GM23338 (cell line): Measurements from ENCODE around the gene SLC45A3. TPM values are rescaled to one million over a fixed set of nuclear protein-coding genes. Genes with fewer than 3 reads are reported as not detected.
A peak's percentile ranks its signal among the peaks of the same experiment; 100 is the strongest.

ENCODE experiments used
- ATAC-seq: fragments of 200-7000 bp; cut with Tn5 transposase; 3 replicates; pipeline ENCODE4 v1.9.1; 2020
- DNase-seq: peaks from one replicate; pipeline ENCODE4 v3.0.0-alpha.2; 2015; ENCODE audit warnings: low spot score
- H2AFZ ChIP-seq: fragments of 200-600 bp; sonication (generic); 2 replicates; pipeline ENCODE4 v1.8.0; 2016; ENCODE audit warnings: antibody characterized with exemption, mild to moderate bottlenecking, moderate library complexity
- H3F3A ChIP-seq: fragments of 200-600 bp; sonication (generic); replicated peaks from 2 replicates; pipeline ENCODE4 v1.8.0; 2017; ENCODE audit warnings: antibody characterized with exemption, mixed run types, low read depth
- H3K27ac ChIP-seq: fragments of 200-600 bp; sonication (generic); 2 replicates; pipeline ENCODE4 v1.6.1; 2016; ENCODE audit warnings: low read depth
- H3K27me3 ChIP-seq: fragments of 200-600 bp; sonication (generic); 2 replicates; pipeline ENCODE4 v1.8.0; 2016; ENCODE audit warnings: mild to moderate bottlenecking, mixed run types, moderate library complexity; ENCODE audit not compliant: insufficient read depth
- H3K36me3 ChIP-seq: fragments of 200-600 bp; sonication (generic); 2 replicates; pipeline ENCODE4 v1.8.0; 2016; ENCODE audit warnings: mild to moderate bottlenecking; ENCODE audit not compliant: insufficient read depth
- H3K4me1 ChIP-seq: fragments of 200-600 bp; sonication (generic); 2 replicates; pipeline ENCODE4 v1.8.0; 2016; ENCODE audit warnings: mild to moderate bottlenecking, moderate library complexity; ENCODE audit not compliant: insufficient read depth
- H3K4me2 ChIP-seq: fragments of 200-600 bp; sonication (generic); 2 replicates; pipeline ENCODE4 v1.7.1; 2017; ENCODE audit warnings: mixed run types
- H3K4me3 ChIP-seq: fragments of 200-600 bp; sonication (generic); 2 replicates; pipeline ENCODE4 v1.6.1; 2016; ENCODE audit warnings: mixed run types
- H3K79me2 ChIP-seq: fragments of 200-600 bp; sonication (generic); replicated peaks from 2 replicates; pipeline ENCODE4 v1.8.0; 2017; ENCODE audit warnings: mild to moderate bottlenecking; ENCODE audit not compliant: insufficient read depth
- H3K9me2 ChIP-seq: fragments of 200-600 bp; sonication (generic); 2 replicates; pipeline ENCODE4 v1.8.0; 2017; ENCODE audit not compliant: insufficient read depth
- H4K20me1 ChIP-seq: fragments of 200-600 bp; sonication (generic); replicated peaks from 2 replicates; pipeline ENCODE4 v1.8.0; 2017; ENCODE audit warnings: mild to moderate bottlenecking; ENCODE audit not compliant: insufficient read depth
- H3K27ac Mint-ChIP-seq: 2 replicates; pipeline ENCODE4 v1.8.0; 2020; ENCODE audit warnings: inconsistent platforms, mild to moderate bottlenecking, moderate library complexity, mixed read lengths
- H3K27me3 Mint-ChIP-seq: 3 replicates; pipeline ENCODE4 v1.8.0; 2022; ENCODE audit warnings: low read depth, mild to moderate bottlenecking, moderate library complexity, mixed read lengths, inconsistent platforms; ENCODE audit not compliant: insufficient read depth, poor library complexity
- H3K36me3 Mint-ChIP-seq: 3 replicates; pipeline ENCODE4 v1.8.0; 2021; ENCODE audit warnings: low read depth, mild to moderate bottlenecking, inconsistent platforms, moderate library complexity, mixed read lengths
- H3K4me1 Mint-ChIP-seq: 3 replicates; pipeline ENCODE4 v1.8.0; 2020; ENCODE audit warnings: mild to moderate bottlenecking, inconsistent platforms, mixed read lengths
- H3K4me3 Mint-ChIP-seq: 3 replicates; pipeline ENCODE4 v1.8.0; 2021; ENCODE audit warnings: moderate library complexity, mild to moderate bottlenecking, inconsistent platforms, mixed read lengths
- H3K9me3 Mint-ChIP-seq: 3 replicates; pipeline ENCODE4 v1.8.0; 2020; ENCODE audit warnings: moderate library complexity, mild to moderate bottlenecking, inconsistent platforms, mixed read lengths
- CREB1 ChIP-seq: fragments of 250-450 bp; sonication (Bioruptor Pico); IDR thresholded peaks from 2 replicates; pipeline ENCODE4 v1.5.0; 2020; ENCODE audit warnings: low read depth, mild to moderate bottlenecking, moderate library complexity
- EZH2 ChIP-seq: fragments of 200-600 bp; sonication (generic); IDR thresholded peaks from one replicate; pipeline ENCODE4 v1.8.0; 2017; ENCODE audit warnings: antibody characterized with exemption, mild to moderate bottlenecking, low read depth; ENCODE audit not compliant: unreplicated experiment
- EZH2phosphoT487 ChIP-seq: fragments of 200-600 bp; sonication (generic); IDR thresholded peaks from one replicate; pipeline ENCODE4 v1.8.1; 2018; ENCODE audit warnings: antibody characterized with exemption; ENCODE audit not compliant: unreplicated experiment
- JUNB ChIP-seq: IDR thresholded peaks from one replicate; pipeline ENCODE4 v1.6.1; 2016; ENCODE audit warnings: antibody characterized with exemption; ENCODE audit not compliant: unreplicated experiment
- NANOG ChIP-seq: IDR thresholded peaks from 2 replicates; pipeline ENCODE4 v1.6.1; 2016; ENCODE audit warnings: antibody characterized with exemption, borderline replicate concordance
- POLR2AphosphoS5 ChIP-seq: IDR thresholded peaks from 2 replicates; pipeline ENCODE4 v1.6.1; 2016; ENCODE audit warnings: antibody characterized with exemption, low read depth
- STAT1 ChIP-seq: IDR thresholded peaks from one replicate; pipeline ENCODE4 v1.6.1; 2016; ENCODE audit warnings: antibody characterized with exemption; ENCODE audit not compliant: unreplicated experiment
- ZNF114 ChIP-seq: fragments of 250-450 bp; sonication (Bioruptor Pico); IDR thresholded peaks from 2 replicates; pipeline ENCODE4 v1.5.0; 2020; ENCODE audit warnings: mild to moderate bottlenecking, moderate library complexity
- ZNF331 ChIP-seq: fragments of 250-450 bp; sonication (Bioruptor Pico); IDR thresholded peaks from 2 replicates; pipeline ENCODE4 v1.5.0; 2020; ENCODE audit warnings: low read depth, mild to moderate bottlenecking, moderate library complexity
- polyA plus RNA-seq: library from polyadenylated mRNA; unstranded; fragments of >200 nt; fragmentation: Nextera tagmentation; extraction: Ambion mirVana; gene quantifications from 2 replicates; pipeline ENCODE4 v1.2.1, GENCODE V29; 2016
- total RNA-seq: library from RNA; depleted of rRNA; stranded (reverse); fragments of >200 nt; shearing (Covaris generic); gene quantifications from 2 replicates; pipeline ENCODE4 v1.2.3, GENCODE V29; 2014
- TF ChIP-seq, protein P1 (sequence below), 2 experiments: fragments of 200-600 bp in 1 of 2; sonication (generic) in 1 of 2; conservative IDR thresholded peaks; 2 replicates each; pipeline versions ENCODE4 v1.5.1 to v1.6.1; 2016 to 2017; ENCODE audit warnings: antibody characterized with exemption in 2 of 2, low read depth in 2 of 2, mild to moderate bottlenecking in 2 of 2, moderate library complexity in 1 of 2
- TF ChIP-seq, protein P2 (sequence below): IDR thresholded peaks from one replicate; pipeline ENCODE4 v1.6.1; 2018; ENCODE audit warnings: antibody characterized with exemption; ENCODE audit not compliant: unreplicated experiment
- TF ChIP-seq, protein P3 (sequence below): fragments of 250-450 bp; sonication (Bioruptor Pico); IDR thresholded peaks from 2 replicates; pipeline ENCODE4 v1.5.0; 2020; ENCODE audit warnings: mild to moderate bottlenecking, moderate library complexity
- TF ChIP-seq, protein P4 (sequence below): IDR thresholded peaks from 2 replicates; pipeline ENCODE4 v1.6.1; 2016; ENCODE audit warnings: antibody characterized with exemption

SLC45A3 gene
- total and polyA plus RNA-seq, 2 experiments from 2014 or later, result 4.7 to 16.0 TPM

DNA sequence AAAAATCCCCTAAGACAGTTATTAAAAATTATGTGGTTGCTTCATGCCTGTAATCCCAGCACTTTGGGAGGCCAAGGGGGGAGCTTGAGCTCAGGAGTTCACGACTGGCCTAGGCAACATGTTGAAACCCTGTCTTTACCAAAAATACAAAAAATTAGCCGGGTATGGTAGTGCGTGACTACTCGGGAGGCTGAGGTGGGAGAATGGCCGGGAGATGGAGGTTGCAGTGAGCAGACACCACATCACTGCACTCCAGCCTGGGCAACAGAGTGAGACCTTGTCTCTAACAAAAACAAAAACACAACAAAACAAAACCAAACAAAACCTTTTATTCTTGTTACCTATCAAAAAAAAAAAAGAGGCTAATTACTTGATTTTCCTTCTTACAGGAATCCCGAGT, 50.6 kb downstream of the SLC45A3 start:
- Histone ChIP-seq H3F3A (peaks cover 10% of the 10 kb centered on the region; the same call in 1 of the 2 replicates), H3K4me3 (peak overlapping the region; percentile 64), H3K79me2 (peaks cover 61% of the 10 kb centered on the region), H3K27ac (0 out of 2 replicates have a peak overlapping the region, but pooled peaks have one; percentile 12), H3K9me2 (no peaks in the 10 kb centered on the region), H3K36me3 (no peaks in the 10 kb centered on the region), H2AFZ (no peak overlapping the region), H3K27me3 (no peaks in the 10 kb centered on the region), H4K20me1 (peaks cover 36% of the 10 kb centered on the region), H3K4me2 (peak overlapping the region; percentile 86), H3K4me1 (peaks cover 8% of the 10 kb centered on the region)
- peaks cover 21% of the 10 kb centered on the region for H3K4me1 Mint-ChIP-seq
- ATAC-seq, result no peak
- peaks cover 3% of the 10 kb centered on the region; the same call in 2 of the 3 replicates for H3K36me3 Mint-ChIP-seq
- H3K4me3 Mint-ChIP-seq, result peak overlapping the region; percentile 94
- TF ChIP-seq ZNF114 (CRISPR knock-in tag) (no peak), EZH2phosphoT487 (no peak), JUNB (no peak), EZH2 (no peak), POLR2AphosphoS5 (no peak), STAT1 (no peak), CREB1 (CRISPR knock-in tag) (no peak), NANOG (no peak), ZNF331 (CRISPR knock-in tag) (no peak)
- TF ChIP-seq, protein P1, sequence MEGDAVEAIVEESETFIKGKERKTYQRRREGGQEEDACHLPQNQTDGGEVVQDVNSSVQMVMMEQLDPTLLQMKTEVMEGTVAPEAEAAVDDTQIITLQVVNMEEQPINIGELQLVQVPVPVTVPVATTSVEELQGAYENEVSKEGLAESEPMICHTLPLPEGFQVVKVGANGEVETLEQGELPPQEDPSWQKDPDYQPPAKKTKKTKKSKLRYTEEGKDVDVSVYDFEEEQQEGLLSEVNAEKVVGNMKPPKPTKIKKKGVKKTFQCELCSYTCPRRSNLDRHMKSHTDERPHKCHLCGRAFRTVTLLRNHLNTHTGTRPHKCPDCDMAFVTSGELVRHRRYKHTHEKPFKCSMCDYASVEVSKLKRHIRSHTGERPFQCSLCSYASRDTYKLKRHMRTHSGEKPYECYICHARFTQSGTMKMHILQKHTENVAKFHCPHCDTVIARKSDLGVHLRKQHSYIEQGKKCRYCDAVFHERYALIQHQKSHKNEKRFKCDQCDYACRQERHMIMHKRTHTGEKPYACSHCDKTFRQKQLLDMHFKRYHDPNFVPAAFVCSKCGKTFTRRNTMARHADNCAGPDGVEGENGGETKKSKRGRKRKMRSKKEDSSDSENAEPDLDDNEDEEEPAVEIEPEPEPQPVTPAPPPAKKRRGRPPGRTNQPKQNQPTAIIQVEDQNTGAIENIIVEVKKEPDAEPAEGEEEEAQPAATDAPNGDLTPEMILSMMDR (conservative IDR thresholded peaks at IDR 0.05; ENCODE audit: low read depth in 2 of 2), result no peak
- TF ChIP-seq, protein P2, sequence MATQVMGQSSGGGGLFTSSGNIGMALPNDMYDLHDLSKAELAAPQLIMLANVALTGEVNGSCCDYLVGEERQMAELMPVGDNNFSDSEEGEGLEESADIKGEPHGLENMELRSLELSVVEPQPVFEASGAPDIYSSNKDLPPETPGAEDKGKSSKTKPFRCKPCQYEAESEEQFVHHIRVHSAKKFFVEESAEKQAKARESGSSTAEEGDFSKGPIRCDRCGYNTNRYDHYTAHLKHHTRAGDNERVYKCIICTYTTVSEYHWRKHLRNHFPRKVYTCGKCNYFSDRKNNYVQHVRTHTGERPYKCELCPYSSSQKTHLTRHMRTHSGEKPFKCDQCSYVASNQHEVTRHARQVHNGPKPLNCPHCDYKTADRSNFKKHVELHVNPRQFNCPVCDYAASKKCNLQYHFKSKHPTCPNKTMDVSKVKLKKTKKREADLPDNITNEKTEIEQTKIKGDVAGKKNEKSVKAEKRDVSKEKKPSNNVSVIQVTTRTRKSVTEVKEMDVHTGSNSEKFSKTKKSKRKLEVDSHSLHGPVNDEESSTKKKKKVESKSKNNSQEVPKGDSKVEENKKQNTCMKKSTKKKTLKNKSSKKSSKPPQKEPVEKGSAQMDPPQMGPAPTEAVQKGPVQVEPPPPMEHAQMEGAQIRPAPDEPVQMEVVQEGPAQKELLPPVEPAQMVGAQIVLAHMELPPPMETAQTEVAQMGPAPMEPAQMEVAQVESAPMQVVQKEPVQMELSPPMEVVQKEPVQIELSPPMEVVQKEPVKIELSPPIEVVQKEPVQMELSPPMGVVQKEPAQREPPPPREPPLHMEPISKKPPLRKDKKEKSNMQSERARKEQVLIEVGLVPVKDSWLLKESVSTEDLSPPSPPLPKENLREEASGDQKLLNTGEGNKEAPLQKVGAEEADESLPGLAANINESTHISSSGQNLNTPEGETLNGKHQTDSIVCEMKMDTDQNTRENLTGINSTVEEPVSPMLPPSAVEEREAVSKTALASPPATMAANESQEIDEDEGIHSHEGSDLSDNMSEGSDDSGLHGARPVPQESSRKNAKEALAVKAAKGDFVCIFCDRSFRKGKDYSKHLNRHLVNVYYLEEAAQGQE, result no peak
- TF ChIP-seq, protein P3, sequence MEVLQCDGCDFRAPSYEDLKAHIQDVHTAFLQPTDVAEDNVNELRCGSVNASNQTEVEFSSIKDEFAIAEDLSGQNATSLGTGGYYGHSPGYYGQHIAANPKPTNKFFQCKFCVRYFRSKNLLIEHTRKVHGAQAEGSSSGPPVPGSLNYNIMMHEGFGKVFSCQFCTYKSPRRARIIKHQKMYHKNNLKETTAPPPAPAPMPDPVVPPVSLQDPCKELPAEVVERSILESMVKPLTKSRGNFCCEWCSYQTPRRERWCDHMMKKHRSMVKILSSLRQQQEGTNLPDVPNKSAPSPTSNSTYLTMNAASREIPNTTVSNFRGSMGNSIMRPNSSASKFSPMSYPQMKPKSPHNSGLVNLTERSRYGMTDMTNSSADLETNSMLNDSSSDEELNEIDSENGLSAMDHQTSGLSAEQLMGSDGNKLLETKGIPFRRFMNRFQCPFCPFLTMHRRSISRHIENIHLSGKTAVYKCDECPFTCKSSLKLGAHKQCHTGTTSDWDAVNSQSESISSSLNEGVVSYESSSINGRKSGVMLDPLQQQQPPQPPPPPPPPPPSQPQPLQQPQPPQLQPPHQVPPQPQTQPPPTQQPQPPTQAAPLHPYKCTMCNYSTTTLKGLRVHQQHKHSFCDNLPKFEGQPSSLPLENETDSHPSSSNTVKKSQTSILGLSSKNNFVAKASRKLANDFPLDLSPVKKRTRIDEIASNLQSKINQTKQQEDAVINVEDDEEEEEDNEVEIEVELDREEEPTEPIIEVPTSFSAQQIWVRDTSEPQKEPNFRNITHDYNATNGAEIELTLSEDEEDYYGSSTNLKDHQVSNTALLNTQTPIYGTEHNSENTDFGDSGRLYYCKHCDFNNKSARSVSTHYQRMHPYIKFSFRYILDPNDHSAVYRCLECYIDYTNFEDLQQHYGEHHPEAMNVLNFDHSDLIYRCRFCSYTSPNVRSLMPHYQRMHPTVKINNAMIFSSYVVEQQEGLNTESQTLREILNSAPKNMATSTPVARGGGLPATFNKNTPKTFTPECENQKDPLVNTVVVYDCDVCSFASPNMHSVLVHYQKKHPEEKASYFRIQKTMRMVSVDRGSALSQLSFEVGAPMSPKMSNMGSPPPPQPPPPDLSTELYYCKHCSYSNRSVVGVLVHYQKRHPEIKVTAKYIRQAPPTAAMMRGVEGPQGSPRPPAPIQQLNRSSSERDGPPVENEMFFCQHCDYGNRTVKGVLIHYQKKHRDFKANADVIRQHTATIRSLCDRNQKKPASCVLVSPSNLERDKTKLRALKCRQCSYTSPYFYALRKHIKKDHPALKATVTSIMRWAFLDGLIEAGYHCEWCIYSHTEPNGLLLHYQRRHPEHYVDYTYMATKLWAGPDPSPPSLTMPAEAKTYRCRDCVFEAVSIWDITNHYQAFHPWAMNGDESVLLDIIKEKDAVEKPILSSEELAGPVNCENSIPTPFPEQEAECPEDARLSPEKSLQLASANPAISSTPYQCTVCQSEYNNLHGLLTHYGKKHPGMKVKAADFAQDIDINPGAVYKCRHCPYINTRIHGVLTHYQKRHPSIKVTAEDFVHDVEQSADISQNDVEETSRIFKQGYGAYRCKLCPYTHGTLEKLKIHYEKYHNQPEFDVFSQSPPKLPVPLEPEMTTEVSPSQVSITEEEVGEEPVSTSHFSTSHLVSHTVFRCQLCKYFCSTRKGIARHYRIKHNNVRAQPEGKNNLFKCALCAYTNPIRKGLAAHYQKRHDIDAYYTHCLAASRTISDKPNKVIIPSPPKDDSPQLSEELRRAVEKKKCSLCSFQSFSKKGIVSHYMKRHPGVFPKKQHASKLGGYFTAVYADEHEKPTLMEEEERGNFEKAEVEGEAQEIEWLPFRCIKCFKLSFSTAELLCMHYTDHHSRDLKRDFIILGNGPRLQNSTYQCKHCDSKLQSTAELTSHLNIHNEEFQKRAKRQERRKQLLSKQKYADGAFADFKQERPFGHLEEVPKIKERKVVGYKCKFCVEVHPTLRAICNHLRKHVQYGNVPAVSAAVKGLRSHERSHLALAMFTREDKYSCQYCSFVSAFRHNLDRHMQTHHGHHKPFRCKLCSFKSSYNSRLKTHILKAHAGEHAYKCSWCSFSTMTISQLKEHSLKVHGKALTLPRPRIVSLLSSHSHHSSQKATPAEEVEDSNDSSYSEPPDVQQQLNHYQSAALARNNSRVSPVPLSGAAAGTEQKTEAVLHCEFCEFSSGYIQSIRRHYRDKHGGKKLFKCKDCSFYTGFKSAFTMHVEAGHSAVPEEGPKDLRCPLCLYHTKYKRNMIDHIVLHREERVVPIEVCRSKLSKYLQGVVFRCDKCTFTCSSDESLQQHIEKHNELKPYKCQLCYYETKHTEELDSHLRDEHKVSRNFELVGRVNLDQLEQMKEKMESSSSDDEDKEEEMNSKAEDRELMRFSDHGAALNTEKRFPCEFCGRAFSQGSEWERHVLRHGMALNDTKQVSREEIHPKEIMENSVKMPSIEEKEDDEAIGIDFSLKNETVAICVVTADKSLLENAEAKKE (CRISPR knock-in tag), result no peak
- TF ChIP-seq, protein P4, sequence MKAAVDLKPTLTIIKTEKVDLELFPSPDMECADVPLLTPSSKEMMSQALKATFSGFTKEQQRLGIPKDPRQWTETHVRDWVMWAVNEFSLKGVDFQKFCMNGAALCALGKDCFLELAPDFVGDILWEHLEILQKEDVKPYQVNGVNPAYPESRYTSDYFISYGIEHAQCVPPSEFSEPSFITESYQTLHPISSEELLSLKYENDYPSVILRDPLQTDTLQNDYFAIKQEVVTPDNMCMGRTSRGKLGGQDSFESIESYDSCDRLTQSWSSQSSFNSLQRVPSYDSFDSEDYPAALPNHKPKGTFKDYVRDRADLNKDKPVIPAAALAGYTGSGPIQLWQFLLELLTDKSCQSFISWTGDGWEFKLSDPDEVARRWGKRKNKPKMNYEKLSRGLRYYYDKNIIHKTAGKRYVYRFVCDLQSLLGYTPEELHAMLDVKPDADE, result no peak
- no peak for DNase-seq
- no peak overlapping the region for H3K27ac Mint-ChIP-seq
- no peaks in the 10 kb centered on the region for H3K9me3 Mint-ChIP-seq
- peaks cover 10% of the 10 kb centered on the region for H3K27me3 Mint-ChIP-seq
